GM10248 (cell line): ENCODE results near the gene CRYZL1.

Source experiments
- CTCF ChIA-PET: fragments of 300-600 bp; sonication (Branson Sonifier 250); formaldehyde crosslinking; extraction: SDS; loops from one replicate; lab custom pipeline; 2021; ENCODE audit warnings: antibody characterized with exemption; lab: Yijun Ruan, JAX
- POLR2A ChIA-PET: fragments of 350-650 bp; sonication (Branson Sonifier 250); formaldehyde crosslinking; extraction: SDS; loops from one replicate; lab custom pipeline; 2020; ENCODE audit warnings: antibody characterized with exemption; lab: Yijun Ruan, JAX
- DNase-seq: peaks from one replicate; pipeline ENCODE4 v3.0.0; 2012; ENCODE audit errors: extremely low spot score
- TF ChIP-seq, protein P1 (sequence below): IDR thresholded peaks from 2 replicates; pipeline ENCODE4 v1.5.1; 2012; ENCODE audit warnings: mild to moderate bottlenecking, low read depth; ENCODE audit errors: extremely low read depth, missing control alignments, control extremely low read depth

CRYZL1 gene

DNA sequence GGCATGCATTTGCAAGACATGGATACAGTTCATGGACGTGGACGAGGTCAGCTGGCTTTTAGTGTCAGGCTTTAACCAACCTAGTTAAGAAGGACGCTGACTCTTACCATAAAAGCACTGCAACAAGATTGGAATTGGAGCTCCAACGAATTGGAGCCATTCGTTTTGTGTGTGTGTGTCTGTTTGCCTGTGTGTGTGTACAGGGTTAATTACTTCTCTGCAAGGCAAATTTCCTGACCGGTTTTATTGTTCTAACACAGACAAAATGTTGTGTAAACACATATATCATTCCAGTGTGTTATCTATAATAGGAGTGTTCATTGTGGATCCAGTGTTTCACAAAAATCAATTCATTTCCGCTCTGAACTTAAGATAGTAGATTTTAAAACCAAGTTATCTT is 8.7 kb upstream of the CRYZL1 start:
- TF ChIP-seq, protein P1, sequence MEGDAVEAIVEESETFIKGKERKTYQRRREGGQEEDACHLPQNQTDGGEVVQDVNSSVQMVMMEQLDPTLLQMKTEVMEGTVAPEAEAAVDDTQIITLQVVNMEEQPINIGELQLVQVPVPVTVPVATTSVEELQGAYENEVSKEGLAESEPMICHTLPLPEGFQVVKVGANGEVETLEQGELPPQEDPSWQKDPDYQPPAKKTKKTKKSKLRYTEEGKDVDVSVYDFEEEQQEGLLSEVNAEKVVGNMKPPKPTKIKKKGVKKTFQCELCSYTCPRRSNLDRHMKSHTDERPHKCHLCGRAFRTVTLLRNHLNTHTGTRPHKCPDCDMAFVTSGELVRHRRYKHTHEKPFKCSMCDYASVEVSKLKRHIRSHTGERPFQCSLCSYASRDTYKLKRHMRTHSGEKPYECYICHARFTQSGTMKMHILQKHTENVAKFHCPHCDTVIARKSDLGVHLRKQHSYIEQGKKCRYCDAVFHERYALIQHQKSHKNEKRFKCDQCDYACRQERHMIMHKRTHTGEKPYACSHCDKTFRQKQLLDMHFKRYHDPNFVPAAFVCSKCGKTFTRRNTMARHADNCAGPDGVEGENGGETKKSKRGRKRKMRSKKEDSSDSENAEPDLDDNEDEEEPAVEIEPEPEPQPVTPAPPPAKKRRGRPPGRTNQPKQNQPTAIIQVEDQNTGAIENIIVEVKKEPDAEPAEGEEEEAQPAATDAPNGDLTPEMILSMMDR: no peak
- ChIA-PET CTCF (interaction anchor here (1.3 kb wide), 1 partner anchor 45 kb away, joined by 5 read pairs; no protein-coding TSS in a partner anchor), POLR2A (no interaction called here)
- DNase-seq: no peak

DNA sequence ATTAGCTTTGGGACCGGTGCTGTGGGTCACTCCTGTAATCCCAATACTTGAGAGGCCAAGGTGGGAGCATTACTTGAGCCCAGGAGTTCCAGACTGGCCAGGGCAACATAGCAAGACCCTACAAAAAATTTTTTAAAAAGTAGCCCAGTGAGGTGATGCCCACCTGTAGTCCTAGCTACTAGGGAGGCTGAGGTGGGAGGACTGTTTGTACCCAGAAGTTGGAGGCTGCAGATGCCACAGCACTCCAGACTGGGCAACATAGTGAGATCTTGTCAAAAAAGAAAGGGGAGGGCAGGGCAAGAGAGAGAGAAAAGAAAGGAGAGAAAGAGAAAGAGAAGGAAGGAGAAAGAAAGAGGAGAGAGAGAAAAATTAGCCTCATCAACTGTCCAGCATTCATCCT is 7.0 kb upstream of the CRYZL1 start:
- TF ChIP-seq, protein P1: no peak
- ChIA-PET POLR2A (no interaction called here), CTCF (interaction anchor here (1.7 kb wide), 1 partner anchor 175 kb away, joined by 3 read pairs; no protein-coding TSS in a partner anchor)
- DNase-seq: no peak

DNA sequence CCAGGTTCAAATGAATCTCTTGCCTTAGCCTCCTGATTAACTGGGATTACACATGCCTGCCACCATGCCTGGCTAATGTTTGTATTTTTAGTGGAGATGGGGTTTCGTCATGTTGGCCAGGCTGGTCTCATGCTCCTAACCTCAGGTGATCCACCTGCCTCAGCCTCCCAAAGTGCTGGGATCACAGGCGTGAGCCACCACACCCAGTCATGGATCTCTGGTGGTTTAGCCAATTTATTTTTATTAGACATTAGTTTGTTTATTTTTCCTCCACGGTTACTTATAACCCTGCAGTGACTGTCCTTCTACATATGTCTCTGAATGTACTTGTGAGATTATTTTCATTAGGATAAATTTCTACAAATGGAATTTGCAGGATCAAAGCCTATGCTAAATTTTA is 6.0 kb upstream of the CRYZL1 start:
- DNase-seq: no peak
- ChIA-PET CTCF (no interaction called here), POLR2A (no interaction called here)
- TF ChIP-seq, protein P1: no peak

DNA sequence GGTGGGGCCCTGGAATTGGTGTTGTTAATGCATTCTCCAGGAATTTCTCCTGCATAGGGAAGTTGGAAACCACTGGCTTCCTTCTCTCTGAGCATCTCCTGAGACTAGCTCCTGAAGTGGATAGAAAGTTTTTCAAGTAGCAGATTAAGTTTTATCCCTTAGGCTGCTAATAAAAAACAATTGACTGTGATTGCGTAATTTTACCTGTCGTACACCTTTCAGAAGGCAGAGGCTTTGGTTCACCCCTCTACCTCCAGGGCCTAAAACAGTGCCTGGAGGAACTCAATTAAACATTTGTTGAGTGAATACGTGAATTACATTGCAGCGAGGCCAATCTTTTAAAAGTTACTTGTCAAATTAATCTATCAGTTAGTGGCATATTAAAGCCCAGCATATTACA is 4.2 kb upstream of the CRYZL1 start:
- TF ChIP-seq, protein P1: no peak
- POLR2A ChIA-PET: no interaction called here
- CTCF ChIA-PET: interaction anchor here (1.1 kb wide), 1 partner anchor 40 kb away, joined by 3 read pairs; no protein-coding TSS in a partner anchor
- no peak for DNase-seq

DNA sequence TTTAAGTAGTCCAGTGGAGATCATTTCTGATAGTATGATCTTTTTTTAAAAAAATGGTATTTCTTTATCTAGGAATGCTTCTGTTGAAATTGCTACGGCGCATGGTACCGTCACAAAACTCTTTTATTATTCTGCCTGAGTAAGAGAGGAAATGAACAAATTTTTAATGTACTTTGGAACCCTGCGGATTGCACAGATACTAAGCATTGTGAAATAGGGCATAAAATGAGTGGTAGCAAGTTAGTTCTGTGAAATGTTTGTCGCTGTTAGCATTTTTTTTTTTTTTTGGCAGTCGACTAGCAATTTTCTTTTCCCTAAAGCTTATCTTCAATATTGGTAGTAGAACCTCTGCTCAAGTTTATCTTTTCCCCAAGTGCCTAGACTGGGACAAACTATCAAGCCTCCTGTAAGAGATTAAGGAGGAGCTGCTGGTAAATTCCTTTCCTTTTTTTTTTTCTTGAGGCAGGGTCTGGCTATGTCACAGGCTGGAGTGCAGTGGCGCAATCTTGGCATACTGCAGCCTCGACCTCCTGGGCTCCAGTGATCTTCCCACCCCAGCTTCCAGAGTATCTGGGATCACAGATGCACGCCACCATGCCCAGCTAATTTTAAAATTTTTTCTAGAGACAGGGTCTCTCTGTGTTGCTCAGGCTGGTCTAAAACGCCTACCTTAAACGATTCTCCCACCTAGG is 3.0 kb upstream of the CRYZL1 start:
- CTCF ChIA-PET: interaction anchor here (0.8 to 1.1 kb wide), 2 partner anchors 26 to 39 kb away, joined by 3 read pairs; no protein-coding TSS in a partner anchor
- DNase-seq: no peak
- TF ChIP-seq, protein P1: no peak
- POLR2A ChIA-PET: interaction anchor here (0.7 kb wide), 1 partner anchor 1359 kb away, joined by 3 read pairs; no protein-coding TSS in a partner anchor

DNA sequence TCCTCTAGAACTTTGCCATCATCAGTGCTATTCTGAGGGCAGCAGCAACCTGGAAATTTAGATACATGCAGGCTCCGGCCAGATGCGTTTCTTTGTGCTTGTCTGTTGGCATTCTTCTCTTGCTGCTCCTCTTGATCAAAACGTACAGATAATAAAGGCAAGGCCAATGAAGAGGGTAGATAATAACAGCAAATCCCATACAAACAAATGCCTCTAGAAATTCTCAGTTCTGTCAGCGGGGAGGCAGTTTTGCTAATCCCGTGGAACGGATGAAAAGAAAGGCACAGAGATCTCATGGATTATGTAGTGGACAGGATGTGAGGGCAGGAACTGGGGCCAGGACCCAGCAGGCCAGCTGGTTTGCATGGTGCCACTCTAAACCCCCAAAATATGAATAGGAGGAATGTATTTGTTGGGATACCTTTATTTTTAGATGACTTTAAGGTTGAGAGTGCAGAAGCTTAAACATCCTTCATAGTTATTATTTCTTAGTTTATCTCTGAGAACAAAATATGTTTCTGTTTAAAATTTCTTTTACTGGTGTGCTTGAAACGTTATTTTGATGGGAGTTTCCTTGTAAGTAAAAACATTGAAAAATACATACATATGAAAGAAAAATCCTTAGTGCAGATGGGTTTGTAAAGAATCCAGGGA is 2.2 kb upstream of the CRYZL1 start:
- TF ChIP-seq, protein P1: no peak
- ChIA-PET CTCF (interaction anchor here (0.8 kb wide), 1 partner anchor 27 kb away, joined by 3 read pairs; no protein-coding TSS in a partner anchor), POLR2A (no interaction called here)
- no peak for DNase-seq
